Measurements from ENCODE around the gene SPINK9. TPM values are rescaled to one million over a fixed set of nuclear protein-coding genes. Genes with fewer than 3 reads are reported as not detected.

SPINK9 gene
- total RNA-seq, 1 experiment from 2014 or later = not detected

DNA sequence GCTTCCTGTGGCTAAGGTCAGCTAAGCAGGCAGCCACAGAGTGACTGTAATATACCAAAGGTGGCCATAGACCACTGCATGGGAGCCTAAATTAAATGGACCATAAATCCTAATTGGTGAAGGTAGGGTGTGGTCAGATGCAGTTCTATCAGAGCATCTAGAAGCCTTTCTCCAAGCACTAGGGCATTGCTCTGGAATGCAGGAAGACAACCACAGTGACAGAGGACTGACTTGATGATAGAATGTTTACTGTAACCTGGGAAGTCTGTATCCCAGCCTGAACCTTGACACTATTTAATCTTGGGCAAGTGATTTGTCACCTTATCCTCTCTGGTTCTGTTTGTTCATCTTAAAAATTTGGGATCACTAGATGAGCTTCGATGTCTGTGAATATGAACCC, 50.7 kb downstream of the SPINK9 start:
- Histone ChIP-seq H2AFZ (ENCODE audit: low read length) (no peak overlapping the region), H3K9me3 (ENCODE audit: control insufficient read depth, low read depth, low read length) (no peaks in the 10 kb centered on the region), H2BK12ac (ENCODE audit: insufficient read length, low read depth, low read length) (no peak overlapping the region), H3K4me1 (ENCODE audit: insufficient read depth, low read length) (no peaks in the 10 kb centered on the region), H3K79me1 (ENCODE audit: insufficient read depth, low read depth, low read length, poor library complexity, severe bottlenecking) (peaks cover 2% of the 10 kb centered on the region), H2BK5ac (ENCODE audit: insufficient read length, low read length) (no peak overlapping the region), H3K18ac (ENCODE audit: insufficient read length, low read depth, low read length) (no peak overlapping the region), H4K20me1 (ENCODE audit: control insufficient read depth, insufficient read depth, insufficient read length) (no peaks in the 10 kb centered on the region), H3T11ph (ENCODE audit: low read length) (no peak overlapping the region), H4K91ac (ENCODE audit: insufficient read length, low read depth, low read length) (no peak overlapping the region), H3K23me2 (ENCODE audit: insufficient read length, low read depth, low read length, poor library complexity, severe bottlenecking) (peaks cover 4% of the 10 kb centered on the region), H3K27ac (ENCODE audit: insufficient read length, low read depth, low read length) (no peak overlapping the region), H2BK20ac (ENCODE audit: low read depth, low read length, poor library complexity, severe bottlenecking) (no peak overlapping the region), H3K27me3 (ENCODE audit: insufficient read depth, low read length) (no peaks in the 10 kb centered on the region), H4K5ac (ENCODE audit: insufficient read length, low read depth, low read length) (no peak overlapping the region), H3K14ac (ENCODE audit: insufficient read depth, low read length) (no peak overlapping the region), H4K8ac (replicated peaks; ENCODE audit: insufficient read length, low read depth, low read length) (no peak overlapping the region), H3K23ac (ENCODE audit: insufficient read length, low read depth, low read length) (no peak overlapping the region), H3K4ac (ENCODE audit: low read depth, low read length) (no peak overlapping the region), H2BK120ac (ENCODE audit: low read depth, low read length, poor library complexity, severe bottlenecking) (no peak overlapping the region), H2BK15ac (ENCODE audit: low read depth, low read length) (no peak overlapping the region), H3K56ac (ENCODE audit: insufficient read length, low read depth, low read length) (no peak overlapping the region), H2AK5ac (ENCODE audit: insufficient read length, low read length) (no peak overlapping the region), H3K4me2 (ENCODE audit: insufficient read depth, insufficient read length, low read length) (no peak overlapping the region), H3K9ac (ENCODE audit: extremely low read depth, insufficient read length, low read length) (no peak overlapping the region), H3K79me2 (ENCODE audit: insufficient read depth, low read length) (peaks cover 16% of the 10 kb centered on the region; the same call in 1 of the 2 replicates)
- TF ChIP-seq, protein P1, sequence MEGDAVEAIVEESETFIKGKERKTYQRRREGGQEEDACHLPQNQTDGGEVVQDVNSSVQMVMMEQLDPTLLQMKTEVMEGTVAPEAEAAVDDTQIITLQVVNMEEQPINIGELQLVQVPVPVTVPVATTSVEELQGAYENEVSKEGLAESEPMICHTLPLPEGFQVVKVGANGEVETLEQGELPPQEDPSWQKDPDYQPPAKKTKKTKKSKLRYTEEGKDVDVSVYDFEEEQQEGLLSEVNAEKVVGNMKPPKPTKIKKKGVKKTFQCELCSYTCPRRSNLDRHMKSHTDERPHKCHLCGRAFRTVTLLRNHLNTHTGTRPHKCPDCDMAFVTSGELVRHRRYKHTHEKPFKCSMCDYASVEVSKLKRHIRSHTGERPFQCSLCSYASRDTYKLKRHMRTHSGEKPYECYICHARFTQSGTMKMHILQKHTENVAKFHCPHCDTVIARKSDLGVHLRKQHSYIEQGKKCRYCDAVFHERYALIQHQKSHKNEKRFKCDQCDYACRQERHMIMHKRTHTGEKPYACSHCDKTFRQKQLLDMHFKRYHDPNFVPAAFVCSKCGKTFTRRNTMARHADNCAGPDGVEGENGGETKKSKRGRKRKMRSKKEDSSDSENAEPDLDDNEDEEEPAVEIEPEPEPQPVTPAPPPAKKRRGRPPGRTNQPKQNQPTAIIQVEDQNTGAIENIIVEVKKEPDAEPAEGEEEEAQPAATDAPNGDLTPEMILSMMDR (conservative IDR thresholded peaks at IDR 0.05) = no peak
- no peak overlapping the region for H3K4me3 Mint-ChIP-seq
- peaks cover 29 to 31% of the 10 kb centered on the region in 2 experiments for H3K4me1 Mint-ChIP-seq
- H3K27me3 Mint-ChIP-seq (ENCODE audit: low read depth) = no peaks in the 10 kb centered on the region
- no peak for DNase-seq
- no peaks in the 10 kb centered on the region for H3K9me3 Mint-ChIP-seq
- WGBS (ENCODE audit: extremely low coverage, insufficient read length, low lambda C conversion rate) = no CpG with 5 or more reads among the region's 1 CpG
- peaks cover 0 to 13% (median 4%) of the 10 kb centered on the region in 3 experiments; a peak in 4 of 7 replicates for H3K36me3 Mint-ChIP-seq (ENCODE audit: insufficient read depth in 1 of 3, low read depth in 3 of 3)
- H3K27ac Mint-ChIP-seq = no peak overlapping the region

All from H9 (cell line).